OCI-LY3 (cell line): Measurements from ENCODE around the gene SORCS1.

Source experiments
- EZH2phosphoT487 ChIP-seq: fragments of 200-600 bp; shearing (Covaris generic); IDR thresholded peaks from 2 replicates; pipeline ENCODE4 v1.6.1; 2018; ENCODE audit warnings: antibody characterized with exemption, mixed run types, low read depth
- TF ChIP-seq, protein P1 (sequence below): fragments of 200-600, 300-600 bp; sonication (generic); IDR thresholded peaks from 2 replicates; pipeline ENCODE4 v1.5.1; 2014; ENCODE audit warnings: antibody characterized with exemption, low read length, low read depth

- TF ChIP-seq, protein P1, sequence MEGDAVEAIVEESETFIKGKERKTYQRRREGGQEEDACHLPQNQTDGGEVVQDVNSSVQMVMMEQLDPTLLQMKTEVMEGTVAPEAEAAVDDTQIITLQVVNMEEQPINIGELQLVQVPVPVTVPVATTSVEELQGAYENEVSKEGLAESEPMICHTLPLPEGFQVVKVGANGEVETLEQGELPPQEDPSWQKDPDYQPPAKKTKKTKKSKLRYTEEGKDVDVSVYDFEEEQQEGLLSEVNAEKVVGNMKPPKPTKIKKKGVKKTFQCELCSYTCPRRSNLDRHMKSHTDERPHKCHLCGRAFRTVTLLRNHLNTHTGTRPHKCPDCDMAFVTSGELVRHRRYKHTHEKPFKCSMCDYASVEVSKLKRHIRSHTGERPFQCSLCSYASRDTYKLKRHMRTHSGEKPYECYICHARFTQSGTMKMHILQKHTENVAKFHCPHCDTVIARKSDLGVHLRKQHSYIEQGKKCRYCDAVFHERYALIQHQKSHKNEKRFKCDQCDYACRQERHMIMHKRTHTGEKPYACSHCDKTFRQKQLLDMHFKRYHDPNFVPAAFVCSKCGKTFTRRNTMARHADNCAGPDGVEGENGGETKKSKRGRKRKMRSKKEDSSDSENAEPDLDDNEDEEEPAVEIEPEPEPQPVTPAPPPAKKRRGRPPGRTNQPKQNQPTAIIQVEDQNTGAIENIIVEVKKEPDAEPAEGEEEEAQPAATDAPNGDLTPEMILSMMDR = no peak
- TF ChIP-seq EZH2phosphoT487 = no peak
Observed at GRCh38 chr10:106941297-106942034, 223.0 kb downstream of the SORCS1 start.
